ENCODE results near the gene HPS6. TPM values are rescaled to one million over a fixed set of nuclear protein-coding genes. Genes with fewer than 3 reads are reported as not detected.
"Not testable (repeated sequence)": the region's sequence is repeated elsewhere in the genome, so short reads cannot be mapped to it uniquely, and the experiment has no call there.

Gene HPS6
- polyA plus RNA-seq, 3 donors = 2.9 to 27.3 (median 23.6) TPM

GRCh38 chr10:102045292-102045691, 19.9 kb upstream of the HPS6 start:
- no peak overlapping the region for H3K4me3 Mint-ChIP-seq
- no peak overlapping the region for H3K27ac Mint-ChIP-seq
- no peak for DNase-seq
- intact Hi-C loops (cut with micrococcal nuclease) = no loop called here
- H3K27me3 ChIP-seq (ENCODE audit: control insufficient read depth in 2 of 2, insufficient read depth in 2 of 2, low read length in 2 of 2) = no peaks in the 10 kb centered on the region
- peaks cover 0 to 2% (median 1%) of the 10 kb centered on the region in 3 donors for H3K27me3 Mint-ChIP-seq (ENCODE audit: low read depth in 3 of 3)
- no peak overlapping the region for H3K4me2 ChIP-seq (replicated peaks; ENCODE audit: extremely low read depth, low read length, poor library complexity, severe bottlenecking)
- H3K36me3 ChIP-seq (replicated peaks in 1 of 2; ENCODE audit: control insufficient read depth in 1 of 2, insufficient read depth in 2 of 2, low read length in 2 of 2) = peaks cover 0 to 3% of the 10 kb centered on the region in 2 donors
- H3K79me2 ChIP-seq (ENCODE audit: insufficient read depth, low read length) = peaks cover 95% of the 10 kb centered on the region
- peaks cover 2 to 11% of the 10 kb centered on the region in 2 donors for H3K36me3 Mint-ChIP-seq
- no peaks in the 10 kb centered on the region for H3K9me3 Mint-ChIP-seq
- H3K4me1 ChIP-seq (ENCODE audit: control insufficient read depth in 1 of 2, insufficient read depth in 2 of 2, low read length in 2 of 2) = peaks cover 17 to 18% of the 10 kb centered on the region in 2 donors
- peaks cover 52% of the 10 kb centered on the region for H3K4me1 Mint-ChIP-seq
- no peak for TF ChIP-seq CTCF (IDR thresholded peaks at IDR 0.05)
- no peak overlapping the region for H3K9ac ChIP-seq (ENCODE audit: insufficient read depth, low read length, poor library complexity, severe bottlenecking)
- 80% methylated on average over 1 of the region's 3 CpGs for WGBS (ENCODE audit: insufficient coverage)
- no peak overlapping the region for H3K4me3 ChIP-seq (replicated peaks in 1 of 3; ENCODE audit: low read depth in 2 of 3, low read length in 3 of 3)
- no peak overlapping the region for H3K27ac ChIP-seq (ENCODE audit: low read depth in 1 of 2, low read length in 2 of 2)
- no peaks in the 10 kb centered on the region for H3K9me3 ChIP-seq (replicated peaks in 1 of 2; ENCODE audit: control insufficient read depth in 1 of 2, insufficient read depth in 1 of 2, low read length in 2 of 2)
- H2AFZ ChIP-seq (ENCODE audit: insufficient read depth, low read depth, low read length, poor library complexity, severe bottlenecking) = no peak overlapping the region
- H4K20me1 ChIP-seq (ENCODE audit: insufficient read depth, low read length) = peaks cover 100% of the 10 kb centered on the region

DNA sequence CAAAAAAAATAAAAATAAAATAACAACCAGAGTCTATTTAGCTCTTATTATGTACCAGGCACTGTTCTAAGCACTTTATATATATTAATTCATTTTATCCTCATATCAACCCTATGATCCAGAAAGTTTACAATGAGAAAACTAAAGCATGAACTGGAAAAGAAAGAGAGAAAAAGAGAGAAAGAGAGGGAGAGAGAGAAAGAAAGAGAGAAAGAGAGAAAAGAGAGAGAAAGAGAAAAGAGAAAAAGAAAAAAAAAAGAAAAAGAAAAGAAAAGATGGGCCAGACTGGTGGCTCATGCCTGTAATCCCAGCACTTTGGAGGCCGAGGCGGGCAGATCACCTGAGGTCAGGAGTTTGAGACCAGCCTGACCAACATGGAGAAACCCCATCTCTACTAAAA, 19.1 kb upstream of the HPS6 start:
- Histone ChIP-seq H3K27ac (ENCODE audit: low read depth in 1 of 2, low read length in 2 of 2) (no peak overlapping the region), H3K4me3 (replicated peaks in 1 of 3; ENCODE audit: low read depth in 2 of 3, low read length in 3 of 3) (no peak overlapping the region), H3K4me1 (ENCODE audit: control insufficient read depth in 1 of 2, insufficient read depth in 2 of 2, low read length in 2 of 2) (peaks cover 17 to 18% of the 10 kb centered on the region in 2 donors), H3K27me3 (ENCODE audit: control insufficient read depth in 2 of 2, insufficient read depth in 2 of 2, low read length in 2 of 2) (no peaks in the 10 kb centered on the region), H3K9ac (ENCODE audit: insufficient read depth, low read length, poor library complexity, severe bottlenecking) (no peak overlapping the region), H4K20me1 (ENCODE audit: insufficient read depth, low read length) (peaks cover 100% of the 10 kb centered on the region), H3K79me2 (ENCODE audit: insufficient read depth, low read length) (peaks cover 96% of the 10 kb centered on the region), H3K4me2 (replicated peaks; ENCODE audit: extremely low read depth, low read length, poor library complexity, severe bottlenecking) (no peak overlapping the region), H3K9me3 (replicated peaks in 1 of 2; ENCODE audit: control insufficient read depth in 1 of 2, insufficient read depth in 1 of 2, low read length in 2 of 2) (no peaks in the 10 kb centered on the region), H2AFZ (ENCODE audit: insufficient read depth, low read depth, low read length, poor library complexity, severe bottlenecking) (no peak overlapping the region), H3K36me3 (replicated peaks in 1 of 2; ENCODE audit: control insufficient read depth in 1 of 2, insufficient read depth in 2 of 2, low read length in 2 of 2) (no peaks in the 10 kb centered on the region)
- no peak for TF ChIP-seq CTCF (IDR thresholded peaks at IDR 0.05)
- Mint-ChIP-seq H3K4me3 (no peak overlapping the region), H3K27ac (no peak overlapping the region), H3K36me3 (peaks cover 2 to 13% of the 10 kb centered on the region in 2 donors), H3K27me3 (ENCODE audit: low read depth in 3 of 3) (peaks cover 0 to 2% (median 1%) of the 10 kb centered on the region in 3 donors), H3K4me1 (peaks cover 52% of the 10 kb centered on the region), H3K9me3 (no peaks in the 10 kb centered on the region)
- intact Hi-C loops (cut with micrococcal nuclease) = no loop called here
- no peak for DNase-seq
- WGBS (ENCODE audit: insufficient coverage) = no CpG with 5 or more reads among the region's 2 CpGs

DNA sequence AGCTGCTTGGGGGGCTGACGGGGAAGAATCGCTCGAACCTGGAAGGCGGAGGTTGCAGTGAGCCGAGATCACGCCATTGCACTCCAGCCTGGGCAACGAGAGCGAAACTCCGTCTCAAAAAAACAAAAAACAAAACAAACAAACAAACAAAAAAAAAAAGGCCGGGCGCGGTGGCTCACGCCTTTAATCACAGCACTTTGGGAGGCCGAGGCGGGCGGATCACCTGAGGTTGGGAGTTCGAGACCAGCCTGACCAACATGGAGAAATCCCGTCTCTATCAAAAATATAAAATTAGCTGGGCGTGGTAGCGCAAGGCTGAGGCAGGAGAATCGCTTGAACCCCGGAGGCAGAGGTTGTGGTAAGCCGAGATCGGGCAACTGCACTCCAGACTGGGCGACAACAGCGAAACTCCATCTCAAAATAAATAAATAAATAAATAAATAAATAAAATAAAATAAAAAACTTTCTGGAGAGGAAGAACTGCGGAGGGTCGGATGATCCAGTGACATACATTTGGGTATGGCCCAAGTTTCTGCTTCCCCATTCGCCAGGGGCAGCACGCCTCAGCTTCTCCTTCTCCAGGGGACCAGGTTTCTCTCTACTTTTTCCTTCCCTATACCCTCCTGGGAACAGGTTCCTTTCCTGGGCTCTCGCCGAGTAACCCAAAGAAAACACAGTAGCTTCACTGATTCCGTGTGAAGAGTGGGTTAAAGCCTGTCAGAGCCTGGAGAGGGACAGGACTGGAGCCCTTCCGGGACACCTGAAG, 10.1 kb upstream of the HPS6 start:
- H3K27me3 Mint-ChIP-seq (ENCODE audit: low read depth in 3 of 3); H3K36me3 ChIP-seq (replicated peaks in 1 of 2; ENCODE audit: control insufficient read depth in 1 of 2, insufficient read depth in 2 of 2, low read length in 2 of 2); H3K27me3 ChIP-seq (ENCODE audit: control insufficient read depth in 2 of 2, insufficient read depth in 2 of 2, low read length in 2 of 2); H3K9me3 Mint-ChIP-seq; H3K9me3 ChIP-seq (replicated peaks in 1 of 2; ENCODE audit: control insufficient read depth in 1 of 2, insufficient read depth in 1 of 2, low read length in 2 of 2): not testable (repeated sequence)
- Mint-ChIP-seq H3K27ac (peak overlapping the region; percentile 92 to 98 (median 96)), H3K4me1 (peaks cover 48% of the 10 kb centered on the region), H3K4me3 (peak overlapping the region; percentile 93 to 96), H3K36me3 (peaks cover 2 to 12% of the 10 kb centered on the region in 2 donors)
- Histone ChIP-seq H3K4me1 (ENCODE audit: control insufficient read depth in 1 of 2, insufficient read depth in 2 of 2, low read length in 2 of 2) (peaks cover 40 to 47% of the 10 kb centered on the region in 2 donors), H2AFZ (ENCODE audit: insufficient read depth, low read depth, low read length, poor library complexity, severe bottlenecking) (peak overlapping the region; percentile 81), H4K20me1 (ENCODE audit: insufficient read depth, low read length) (peaks cover 45% of the 10 kb centered on the region), H3K79me2 (ENCODE audit: insufficient read depth, low read length) (peaks cover 56% of the 10 kb centered on the region), H3K4me2 (replicated peaks; ENCODE audit: extremely low read depth, low read length, poor library complexity, severe bottlenecking) (peak overlapping the region; percentile 86), H3K9ac (ENCODE audit: insufficient read depth, low read length, poor library complexity, severe bottlenecking) (peak overlapping the region; percentile 87), H3K4me3 (replicated peaks in 1 of 3; ENCODE audit: low read depth in 2 of 3, low read length in 3 of 3) (peak overlapping the region; percentile 89 to 95 (median 95)), H3K27ac (ENCODE audit: low read depth in 1 of 2, low read length in 2 of 2) (peak overlapping the region; percentile 94 to 98)
- intact Hi-C loops (cut with micrococcal nuclease) = loop anchor here in 1 of 2 donors (5.0 kb wide), 1 partner anchor 77 kb away; the partner anchor contains the start of gene PPRC1
- peak; percentile 51 to 68 (median 64) for DNase-seq
- WGBS (ENCODE audit: insufficient coverage) = 64% methylated on average over 6 of the region's 34 CpGs

All from CD14-positive monocyte (primary cell).